HCT116 (cell line): Measurements from ENCODE around the gene PLCH2. TPM values are rescaled to one million over a fixed set of nuclear protein-coding genes. Genes with fewer than 3 reads are reported as not detected.

Experiments
- ATAC-seq: fragments of 200-7000 bp; cut with Tn5 transposase; 2 replicates; pipeline ENCODE4 v1.9.1; 2020; ENCODE audit warnings: mild to moderate bottlenecking, moderate library complexity
- BruUV-seq: library from RNA; stranded (reverse); fragments of 400-500 nt; replicated peaks from 2 replicates; lab custom pipeline; 2021; lab: Mats Ljungman, UMichigan
- CTCF ChIA-PET: fragments of 300-600 bp; sonication (Branson Sonifier 250); formaldehyde crosslinking; loops from one replicate; lab custom pipeline; 2021; ENCODE audit warnings: antibody characterized with exemption; lab: Charles Lee
- POLR2A ChIA-PET: fragments of 300-600, 350-600 bp; sonication (Branson Sonifier 250); formaldehyde crosslinking; loops from one replicate; lab custom pipeline; 2021; ENCODE audit warnings: antibody characterized with exemption; lab: Charles Lee
- RAD21 ChIA-PET, 2 experiments: fragments of 300-600 bp; sonication (Branson Sonifier 250); formaldehyde crosslinking; loops; one replicate each; lab custom pipeline; 2023; ENCODE audit warnings: low total read pairs in 2 of 2; ENCODE audit not compliant: uncharacterized antibody in 2 of 2, unreplicated experiment in 2 of 2, low non-redundant PET in 1 of 2; lab: Charles Lee
- DNase-seq: peaks from one replicate; pipeline ENCODE4 v3.0.0-alpha.2; 2010; ENCODE audit warnings: low read depth, low spot score
- H2AFZ ChIP-seq: fragments of 200-600 bp; shearing (Covaris generic), sonication (generic); 2 replicates; pipeline ENCODE4 v1.6.1; 2017; ENCODE audit warnings: low read depth, mixed run types, mixed read lengths, antibody characterized with exemption, low read length; ENCODE audit not compliant: poor library complexity, severe bottlenecking
- H3K27ac ChIP-seq: 2 replicates; pipeline ENCODE4 v1.5.1; 2012; ENCODE audit warnings: low read depth, low read length
- H3K27me3 ChIP-seq: fragments of 200-600 bp; sonication (generic); 2 replicates; pipeline ENCODE4 v1.6.1; 2016; ENCODE audit warnings: mixed run types, low read length, mixed read lengths; ENCODE audit not compliant: insufficient read depth
- H3K36me3 ChIP-seq, 2 experiments: fragments of 200-500 bp in 1 of 2; fragments of 200-600 bp in 1 of 2; sonication (Bioruptor generic) in 1 of 2; sonication (generic) in 1 of 2; 2 replicates each; pipeline versions ENCODE4 v1.5.1 to v1.6.1; 2014 to 2016; ENCODE audit warnings: low read length in 2 of 2, inconsistent platforms in 1 of 2, mixed read lengths in 1 of 2, mixed run types in 1 of 2; ENCODE audit not compliant: insufficient read depth in 2 of 2, control insufficient read depth in 1 of 2
- H3K4me1 ChIP-seq, 2 experiments: fragments of 200-600 bp in 1 of 2; sonication (generic) in 1 of 2; 2 replicates each; pipeline versions ENCODE4 v1.5.1 to v1.6.1; 2012 to 2017; ENCODE audit warnings: low read length in 2 of 2, inconsistent platforms in 1 of 2, mild to moderate bottlenecking in 1 of 2, mixed read lengths in 1 of 2, mixed run types in 1 of 2, moderate library complexity in 1 of 2; ENCODE audit not compliant: insufficient read depth in 2 of 2, control insufficient read depth in 1 of 2
- H3K4me2 ChIP-seq: fragments of 200-600 bp; sonication (generic); 2 replicates; pipeline ENCODE4 v1.6.1; 2017; ENCODE audit warnings: mixed run types, low read length, mixed read lengths
- H3K4me3 ChIP-seq, 2 experiments: fragments of 200-600 bp in 1 of 2; sonication (generic) in 1 of 2; replicated peaks in 1 of 2; 2 replicates each; pipeline ENCODE4 v1.5.1; 2011 to 2016; ENCODE audit warnings: low read length in 2 of 2, control low read depth in 1 of 2, low read depth in 1 of 2, mild to moderate bottlenecking in 1 of 2, mixed read lengths in 1 of 2, mixed run types in 1 of 2
- H3K79me2 ChIP-seq: fragments of 200-600 bp; sonication (generic); 2 replicates; pipeline ENCODE4 v1.6.1; 2017; ENCODE audit warnings: mild to moderate bottlenecking, mixed run types, low read length, moderate library complexity, mixed read lengths; ENCODE audit not compliant: insufficient read depth
- H3K9ac ChIP-seq: fragments of 200-600 bp; sonication (generic); 2 replicates; pipeline ENCODE4 v1.6.1; 2016; ENCODE audit warnings: low read length, mixed read lengths
- H3K9me2 ChIP-seq: fragments of 200-600 bp; sonication (generic), shearing (Covaris generic); 2 replicates; pipeline ENCODE4 v1.6.1; 2017; ENCODE audit warnings: mixed run types, mild to moderate bottlenecking, moderate library complexity; ENCODE audit not compliant: insufficient read depth
- H3K9me3 ChIP-seq, 2 experiments: fragments of 200-500 bp in 1 of 2; fragments of 200-600 bp in 1 of 2; sonication (Bioruptor generic) in 1 of 2; sonication (generic) in 1 of 2; 2 replicates each; pipeline ENCODE4 v1.6.1; 2014 to 2017; ENCODE audit warnings: low read length in 2 of 2, mixed read lengths in 2 of 2, inconsistent platforms in 1 of 2, low read depth in 1 of 2, mild to moderate bottlenecking in 1 of 2, mixed run types in 1 of 2, moderate library complexity in 1 of 2; ENCODE audit not compliant: control insufficient read depth in 1 of 2, insufficient read depth in 1 of 2
- H4K20me1 ChIP-seq: fragments of 200-600 bp; sonication (generic), shearing (Covaris generic); 2 replicates; pipeline ENCODE4 v1.6.1; 2017; ENCODE audit warnings: mixed run types, mild to moderate bottlenecking, moderate library complexity; ENCODE audit not compliant: insufficient read depth
- CEBPB ChIP-seq: IDR thresholded peaks from 2 replicates; pipeline ENCODE4 v1.6.1; 2012; ENCODE audit warnings: low read depth
- CTCF ChIP-seq, 3 experiments: fragments of 200-600 bp in 1 of 3; sonication (generic) in 1 of 3; IDR thresholded peaks in 2 of 3; conservative IDR thresholded peaks in 1 of 3; 2 replicates each; pipeline ENCODE4 v1.5.1; 2012 to 2017; ENCODE audit warnings: low read depth in 2 of 3, low read length in 2 of 3, antibody characterized with exemption in 1 of 3, borderline replicate concordance in 1 of 3, control low read depth in 1 of 3, mild to moderate bottlenecking in 1 of 3, mixed read lengths in 1 of 3, mixed run types in 1 of 3, moderate library complexity in 1 of 3; ENCODE audit not compliant: insufficient read depth in 1 of 3
- EGR1 ChIP-seq: IDR thresholded peaks from 2 replicates; pipeline ENCODE4 v1.6.1; 2012; ENCODE audit warnings: low read depth
- ELF1 ChIP-seq: IDR thresholded peaks from 2 replicates; pipeline ENCODE4 v1.6.1; 2012; ENCODE audit warnings: low read depth, borderline replicate concordance
- EZH2 ChIP-seq: fragments of 200-600 bp; sonication (generic); IDR thresholded peaks from 2 replicates; pipeline ENCODE4 v1.6.1; 2017; ENCODE audit warnings: antibody characterized with exemption, mixed run types
- EZH2phosphoT487 ChIP-seq: fragments of 200-600 bp; IDR thresholded peaks from 2 replicates; pipeline ENCODE4 v1.6.1; 2018; ENCODE audit warnings: antibody characterized with exemption, borderline replicate concordance
- JUND ChIP-seq: IDR thresholded peaks from 2 replicates; pipeline ENCODE4 v1.6.1; 2012
- MAX ChIP-seq: IDR thresholded peaks from 2 replicates; pipeline ENCODE4 v1.6.1; 2012
- POLR2A ChIP-seq: IDR thresholded peaks from 2 replicates; pipeline ENCODE4 v1.7.0; 2011; ENCODE audit warnings: borderline replicate concordance; ENCODE audit not compliant: insufficient read depth, insufficient read length; ENCODE audit errors: extremely low read depth
- REST ChIP-seq: IDR thresholded peaks from 2 replicates; pipeline ENCODE4 v1.6.1; 2012; ENCODE audit warnings: low read depth
- SIN3A ChIP-seq: IDR thresholded peaks from 2 replicates; pipeline ENCODE4 v1.6.1; 2012; ENCODE audit warnings: low read depth
- SP1 ChIP-seq: IDR thresholded peaks from 2 replicates; pipeline ENCODE4 v1.6.1; 2012; ENCODE audit warnings: low read depth
- SRF ChIP-seq: IDR thresholded peaks from 2 replicates; pipeline ENCODE4 v1.6.1; 2012; ENCODE audit warnings: low read depth
- TCF7L2 ChIP-seq: IDR thresholded peaks from 2 replicates; pipeline ENCODE4 v1.7.0; 2011; ENCODE audit warnings: borderline replicate concordance, inconsistent platforms; ENCODE audit not compliant: insufficient read depth, insufficient read length; ENCODE audit errors: extremely low read depth
- YY1 ChIP-seq: IDR thresholded peaks from 2 replicates; pipeline ENCODE4 v1.6.1; 2011; ENCODE audit warnings: low read length, low read depth, moderate library complexity, mild to moderate bottlenecking; ENCODE audit not compliant: insufficient replicate concordance; ENCODE audit errors: extremely low read depth
- ZBTB33 ChIP-seq: IDR thresholded peaks from 2 replicates; pipeline ENCODE4 v1.6.1; 2011; ENCODE audit warnings: mild to moderate bottlenecking, low read length, moderate library complexity; ENCODE audit not compliant: insufficient replicate concordance; ENCODE audit errors: extremely low read depth
- ZFX ChIP-seq: fragments of 450-650 bp; IDR thresholded peaks from 2 replicates; pipeline ENCODE4 v1.6.1; 2017
- ZNF274 ChIP-seq: fragments of 200-500 bp; sonication (Bioruptor generic); IDR thresholded peaks from 2 replicates; pipeline ENCODE4 v1.6.1; 2014; ENCODE audit warnings: mild to moderate bottlenecking, low read depth, low read length, inconsistent platforms
- intact Hi-C: fragments of 100-400 bp; cut with micrococcal nuclease; formaldehyde crosslinking; loops from 2 replicates; pipeline ENCODE4 v1.10.0; 2022
- total RNA-seq: library from RNA; stranded (reverse); gene quantifications from one replicate; pipeline ENCODE4 v1.2.1, GENCODE V29; 2021; ENCODE audit not compliant: unreplicated experiment

The PLCH2 gene
- total RNA-seq, 1 experiment from 2014 or later = 2.0 TPM

- ChIA-PET RAD21 (no interaction called here), CTCF (no interaction called here), POLR2A (no interaction called here)
- ATAC-seq (no peak), DNase-seq (no peak)
- no peaks in the 10 kb centered on the region for H3K4me1 ChIP-seq
- H3K9me2 ChIP-seq = no peaks in the 10 kb centered on the region
- no peak overlapping the region for H3K4me3 ChIP-seq
- TF ChIP-seq REST (no peak), ZBTB33 (no peak), SIN3A (no peak), CEBPB (no peak), EZH2phosphoT487 (no peak), ELF1 (no peak), EZH2 (no peak), SP1 (no peak), ZFX (no peak), TCF7L2 (no peak), POLR2A (no peak), SRF (no peak), CTCF (IDR thresholded peaks at IDR 0.05 in 2 of 3, conservative IDR thresholded peaks at IDR 0.05 in 1 of 3; ENCODE audit: borderline replicate concordance in 1 of 3, insufficient read depth in 1 of 3, low read depth in 2 of 3, low read length in 2 of 3) (no peak), JUND (no peak), EGR1 (no peak), MAX (no peak), YY1 (no peak), ZNF274 (no peak)
- BruUV-seq = no TSS peak
- no peak overlapping the region for H3K9ac ChIP-seq
- peaks cover 15 to 22% of the 10 kb centered on the region in 2 experiments; a peak in 3 of 4 replicates for H3K36me3 ChIP-seq
- H3K27me3 ChIP-seq = no peaks in the 10 kb centered on the region
- H3K4me2 ChIP-seq = no peak overlapping the region
- H2AFZ ChIP-seq = no peak overlapping the region
- H4K20me1 ChIP-seq = no peaks in the 10 kb centered on the region
- H3K27ac ChIP-seq = no peak overlapping the region
- no peaks in the 10 kb centered on the region for H3K9me3 ChIP-seq
- intact Hi-C loops = no loop called here
- H3K79me2 ChIP-seq = peaks cover 25% of the 10 kb centered on the region
Measured at GRCh38 chr1:2518528-2518927, 42.4 kb downstream of the PLCH2 start.
